GM12873 (cell line): ENCODE data around the gene C2orf66.

Experiments
- CTCF ChIP-seq: IDR thresholded peaks from 2 replicates; pipeline ENCODE4 v1.5.1; 2012; ENCODE audit warnings: low read depth, mild to moderate bottlenecking, moderate library complexity, low read length, control low read depth; ENCODE audit not compliant: insufficient read depth; ENCODE audit errors: missing control alignments

Gene C2orf66

GRCh38 chr2:196767101-196767500 is 42.1 kb downstream of the C2orf66 start:
- no peak for TF ChIP-seq CTCF

- no peak for TF ChIP-seq CTCF
Observed at GRCh38 chr2:196759378-196759706, 49.8 kb downstream of the C2orf66 start.

- TF ChIP-seq CTCF: no peak
Observed at GRCh38 chr2:196758474-196759377, 50.4 kb downstream of the C2orf66 start.
